B cell (primary cell): ENCODE results near the gene FMNL2. TPM values are rescaled to one million over a fixed set of nuclear protein-coding genes. Genes with fewer than 3 reads are reported as not detected.

Experiments
- ATAC-seq: fragments of 200-7000 bp; cut with Tn5 transposase; one replicate; pipeline ENCODE4 v1.10.0; 2021; ENCODE audit warnings: low read depth, mild to moderate bottlenecking, moderate number of reproducible peaks, moderate library complexity
- CTCF ChIA-PET: fragments of 350-600 bp; sonication (Branson Sonifier 250); formaldehyde crosslinking; loops from one replicate; lab custom pipeline; 2021; ENCODE audit warnings: antibody characterized with exemption, inconsistent platforms; lab: Charles Lee
- POLR2A ChIA-PET: fragments of 350-600 bp; sonication (Branson Sonifier 250); formaldehyde crosslinking; loops from one replicate; lab custom pipeline; 2021; ENCODE audit warnings: antibody characterized with exemption; lab: Charles Lee
- DNase-seq: peaks from one replicate; pipeline ENCODE4 v3.0.0; 2013
- H2AFZ ChIP-seq: 2 replicates; pipeline ENCODE4 v1.6.1; 2012; ENCODE audit warnings: mild to moderate bottlenecking, low read depth, low read length; ENCODE audit not compliant: insufficient read depth, poor library complexity, severe bottlenecking
- H3K27ac ChIP-seq, 2 donors: 1 replicate in 1 of 2; 2 replicates in 1 of 2; pipeline ENCODE4 v1.5.1; 2012 to 2013; ENCODE audit warnings: low read length in 2 of 2, mild to moderate bottlenecking in 2 of 2, moderate library complexity in 1 of 2
- H3K27me3 ChIP-seq, 4 experiments: fragments of 200-600 bp in 1 of 4; sonication (generic) in 1 of 4; replicated peaks in 1 of 4; 1 replicate in 2 of 4; 2 replicates in 2 of 4; pipeline versions ENCODE4 v1.6.1 to v1.7.0; 2013 to 2016; ENCODE audit warnings: low read length in 3 of 4, mild to moderate bottlenecking in 2 of 4, mixed read lengths in 1 of 4, moderate library complexity in 1 of 4; ENCODE audit not compliant: insufficient read depth in 4 of 4, control insufficient read depth in 3 of 4; ENCODE audit errors: control extremely low read depth in 1 of 4
- H3K36me3 ChIP-seq, 2 experiments: replicated peaks in 1 of 2; 1 replicate in 1 of 2; 2 replicates in 1 of 2; pipeline versions ENCODE4 v1.6.1 to v1.7.1; 2013; ENCODE audit warnings: low read length in 1 of 2; ENCODE audit not compliant: insufficient read depth in 2 of 2, control insufficient read depth in 1 of 2; ENCODE audit errors: control extremely low read depth in 1 of 2, extremely low read depth in 1 of 2
- H3K4me1 ChIP-seq, 2 donors: fragments of 200-600 bp in 1 of 2; sonication (generic) in 1 of 2; 1 replicate in 1 of 2; 2 replicates in 1 of 2; pipeline versions ENCODE4 v1.5.1 to v1.6.1; 2013 to 2017; ENCODE audit warnings: low read length in 2 of 2; ENCODE audit not compliant: control insufficient read depth in 2 of 2, insufficient read depth in 2 of 2
- H3K4me2 ChIP-seq: replicated peaks from 2 replicates; pipeline ENCODE3; 2012; ENCODE audit warnings: mild to moderate bottlenecking, low read depth, low read length; ENCODE audit not compliant: poor library complexity, severe bottlenecking
- H3K4me3 ChIP-seq, 5 experiments: fragments of 200-600 bp in 1 of 5; sonication (generic) in 1 of 5; 1 replicate in 3 of 5; 2 replicates in 2 of 5; pipeline versions ENCODE4 v1.5.1 to v1.7.0; 2011 to 2016; ENCODE audit warnings: low read length in 4 of 5, mild to moderate bottlenecking in 4 of 5, low read depth in 2 of 5, control low read depth in 1 of 5, moderate library complexity in 1 of 5; ENCODE audit not compliant: insufficient read depth in 1 of 5; ENCODE audit errors: control extremely low read depth in 1 of 5, extremely low read depth in 1 of 5
- H3K79me2 ChIP-seq: fragments of 200-600 bp; sonication (generic); one replicate; pipeline ENCODE4 v1.6.0; 2016; ENCODE audit warnings: low read length; ENCODE audit not compliant: control insufficient read depth, insufficient read depth
- H3K9ac ChIP-seq: fragments of 200-600 bp; sonication (generic); 2 replicates; pipeline ENCODE4 v1.6.1; 2017; ENCODE audit warnings: mild to moderate bottlenecking, low read length, moderate library complexity
- H3K9me3 ChIP-seq, 3 donors: one replicate each; pipeline versions ENCODE4 v1.6.1 to v1.7.1; 2013; ENCODE audit warnings: low read length in 2 of 3; ENCODE audit not compliant: control insufficient read depth in 2 of 3, insufficient read depth in 1 of 3; ENCODE audit errors: control extremely low read depth in 1 of 3
- H4K20me1 ChIP-seq: 2 replicates; pipeline ENCODE4 v1.6.0; 2012; ENCODE audit warnings: mild to moderate bottlenecking, low read length; ENCODE audit not compliant: insufficient read depth, control insufficient read depth, poor library complexity, severe bottlenecking
- H3K27ac Mint-ChIP-seq: one replicate; pipeline ENCODE4 v1.8.0; 2021; ENCODE audit warnings: mixed read lengths
- H3K27me3 Mint-ChIP-seq: one replicate; pipeline ENCODE4 v1.8.0; 2021; ENCODE audit warnings: mixed read lengths
- H3K4me1 Mint-ChIP-seq: one replicate; pipeline ENCODE4 v1.8.0; 2021; ENCODE audit warnings: mixed read lengths
- H3K4me3 Mint-ChIP-seq: one replicate; pipeline ENCODE4 v1.8.0; 2021; ENCODE audit warnings: mixed read lengths
- H3K9me3 Mint-ChIP-seq: one replicate; pipeline ENCODE4 v1.8.0; 2022; ENCODE audit warnings: mixed read lengths; ENCODE audit not compliant: insufficient read depth
- CTCF ChIP-seq: fragments of 200-600 bp; IDR thresholded peaks from one replicate; pipeline ENCODE4 v1.8.0; 2022; ENCODE audit warnings: antibody characterized with exemption, mild to moderate bottlenecking
- EZH2 ChIP-seq: IDR thresholded peaks from 2 replicates; pipeline ENCODE4 v1.6.1; 2012; ENCODE audit warnings: borderline replicate concordance, low read depth, mild to moderate bottlenecking, moderate library complexity, low read length; ENCODE audit not compliant: insufficient read depth, poor library complexity, severe bottlenecking
- WGBS: methylation state at CpG from one replicate; pipeline ENCODE4 v1.1.5; 2013; ENCODE audit warnings: missing lambda C conversion rate; ENCODE audit not compliant: insufficient coverage; 5-methylcytosine and 5-hydroxymethylcytosine counted together
- intact Hi-C: fragments of 100-400 bp; cut with micrococcal nuclease; formaldehyde crosslinking; loops from one replicate; pipeline ENCODE4 v1.10.0; 2022
- polyA plus RNA-seq: library from polyadenylated mRNA; depleted of rRNA; stranded (reverse); fragments of >200 nt; gene quantifications from 2 replicates; pipeline ENCODE4 v1.2.3, GENCODE V29; 2012
- total RNA-seq, 2 donors: library from RNA; stranded (reverse); fragments of 120-200 nt in 1 of 2; gene quantifications; 1 replicate in 1 of 2; 2 replicates in 1 of 2; pipeline versions ENCODE4 v1.2.3 to v1.2.4, GENCODE V29; 2013 to 2022

Gene FMNL2
- total and polyA plus RNA-seq, 2 donors (not counting 1 experiment from before 2014, with no cell fraction given) = 0.73 to 8.8 TPM

- no peaks in the 10 kb centered on the region for H3K9me3 ChIP-seq
- H3K4me2 ChIP-seq = no peak overlapping the region
- 83% methylated on average over 1 of the region's 3 CpGs for WGBS
- no peaks in the 10 kb centered on the region for H3K27me3 ChIP-seq
- TF ChIP-seq EZH2 = no peak
- TF ChIP-seq CTCF = no peak
- POLR2A ChIA-PET = interaction anchor here (0.6 kb wide), 1 partner anchor 43 kb away, joined by 10 read pairs; no protein-coding TSS in a partner anchor
- no peaks in the 10 kb centered on the region for H3K9me3 Mint-ChIP-seq
- no peak overlapping the region for H3K9ac ChIP-seq
- H3K4me1 Mint-ChIP-seq = peaks cover 28% of the 10 kb centered on the region
- no peaks in the 10 kb centered on the region for H3K27me3 Mint-ChIP-seq
- no peak overlapping the region for H3K4me3 ChIP-seq
- ATAC-seq = no peak
- intact Hi-C loops = no loop called here
- no peak overlapping the region for H3K27ac Mint-ChIP-seq
- no peak overlapping the region for H3K4me3 Mint-ChIP-seq
- H3K27ac ChIP-seq = no peak overlapping the region
- no peaks in the 10 kb centered on the region for H3K79me2 ChIP-seq
- H4K20me1 ChIP-seq = no peaks in the 10 kb centered on the region
- H2AFZ ChIP-seq = no peak overlapping the region
- peaks cover 5 to 12% of the 10 kb centered on the region in 2 donors for H3K4me1 ChIP-seq
- CTCF ChIA-PET = no interaction called here
- no peaks in the 10 kb centered on the region for H3K36me3 ChIP-seq
- no peak for DNase-seq
These were observed 233.6 kb downstream of the FMNL2 start for GRCh38 chr2:152568531-152568930.

GRCh38 chr2:152569186-152569585 is 234.2 kb downstream of the FMNL2 start:
- Histone ChIP-seq H3K27ac (no peak overlapping the region), H4K20me1 (no peaks in the 10 kb centered on the region), H3K9me3 (no peaks in the 10 kb centered on the region), H3K4me2 (no peak overlapping the region), H3K4me1 (peaks cover 5 to 12% of the 10 kb centered on the region in 2 donors), H2AFZ (no peak overlapping the region), H3K36me3 (no peaks in the 10 kb centered on the region), H3K27me3 (no peaks in the 10 kb centered on the region), H3K79me2 (no peaks in the 10 kb centered on the region), H3K9ac (no peak overlapping the region), H3K4me3 (no peak overlapping the region)
- intact Hi-C loops = no loop called here
- H3K4me3 Mint-ChIP-seq = no peak overlapping the region
- DNase-seq = no peak
- H3K4me1 Mint-ChIP-seq = peaks cover 28% of the 10 kb centered on the region
- H3K9me3 Mint-ChIP-seq = no peaks in the 10 kb centered on the region
- POLR2A ChIA-PET = no interaction called here
- CTCF ChIA-PET = no interaction called here
- 92% methylated on average over 6 of the region's 7 CpGs for WGBS
- H3K27me3 Mint-ChIP-seq = no peaks in the 10 kb centered on the region
- no peak for ATAC-seq
- no peak for TF ChIP-seq EZH2
- no peak for TF ChIP-seq CTCF
- H3K27ac Mint-ChIP-seq = no peak overlapping the region
